IPS DF 19.7 (cell line): Measurements from ENCODE around the gene GNPTAB.
"Not testable (repeated sequence)": the region's sequence is repeated elsewhere in the genome, so short reads cannot be mapped to it uniquely, and the experiment has no call there.

ENCODE experiments used
- DNase-seq: peaks from one replicate; pipeline ENCODE4 v3.0.0-alpha.2; 2013; ENCODE audit warnings: low read depth, low spot score

GNPTAB gene

GRCh38 chr12:101737476-101737875, 93.3 kb downstream of the GNPTAB start:
- DNase-seq = no peak

GRCh38 chr12:101734482-101734881, 96.3 kb downstream of the GNPTAB start:
- DNase-seq = not testable (repeated sequence)

GRCh38 chr12:101733166-101733565, 97.6 kb downstream of the GNPTAB start:
- no peak for DNase-seq

GRCh38 chr12:101732318-101732717, 98.4 kb downstream of the GNPTAB start:
- DNase-seq = no peak

GRCh38 chr12:101729842-101730241, 100.9 kb downstream of the GNPTAB start:
- no peak for DNase-seq

GRCh38 chr12:101727098-101727497, 103.7 kb downstream of the GNPTAB start:
- DNase-seq = no peak

GRCh38 chr12:101722392-101722791, 108.4 kb downstream of the GNPTAB start:
- no peak for DNase-seq

- no peak for DNase-seq
Observed at GRCh38 chr12:101720118-101720517, 110.6 kb downstream of the GNPTAB start.

- DNase-seq = no peak
Observed at GRCh38 chr12:101719566-101719965, 111.2 kb downstream of the GNPTAB start.

- no peak for DNase-seq
Observed at GRCh38 chr12:101714877-101715444, 115.8 kb downstream of the GNPTAB start.

- no peak for DNase-seq
Observed at GRCh38 chr12:101713930-101714329, 116.8 kb downstream of the GNPTAB start.

- no peak for DNase-seq
Observed at GRCh38 chr12:101713059-101713682, 117.6 kb downstream of the GNPTAB start.

GRCh38 chr12:101710288-101710687, 120.5 kb downstream of the GNPTAB start:
- DNase-seq = no peak

- no peak for DNase-seq
Observed at GRCh38 chr12:101707131-101707782, 123.5 kb downstream of the GNPTAB start.

- no peak for DNase-seq
Observed at GRCh38 chr12:101706403-101706802, 124.4 kb downstream of the GNPTAB start.

- DNase-seq = no peak
Observed at GRCh38 chr12:101703487-101703886, 127.3 kb downstream of the GNPTAB start.

GRCh38 chr12:101700299-101700820, 130.4 kb downstream of the GNPTAB start:
- DNase-seq = no peak

GRCh38 chr12:101698800-101699347, 131.9 kb downstream of the GNPTAB start:
- DNase-seq = no peak

GRCh38 chr12:101697930-101698799, 132.6 kb downstream of the GNPTAB start:
- no peak for DNase-seq

GRCh38 chr12:101697197-101697929, 133.4 kb downstream of the GNPTAB start, which contains the start of gene CHPT1:
Gene CHPT1 (plus strand): TSS chr12:101697640. CDS start chr12:101697862, 222 bp downstream.
- DNase-seq = peak; percentile 23
